ENCODE data around the gene FCER1G.

GRCh38 chr1:161207173-161207572 lies 7.9 kb upstream of the FCER1G start:
- TF ChIP-seq CTCF (IDR thresholded peaks at IDR 0.05) (no peak), POLR2A (IDR thresholded peaks at IDR 0.05) (peak; percentile 80)
